Panc1 (cell line): ENCODE measurements around the gene NT5C1B. TPM values are rescaled to one million over a fixed set of nuclear protein-coding genes. Genes with fewer than 3 reads are reported as not detected.

Experiments used
- ATAC-seq: fragments of 200-7000 bp; cut with Tn5 transposase; 2 replicates; pipeline ENCODE4 v1.9.1; 2020; ENCODE audit warnings: mild to moderate bottlenecking, moderate library complexity
- BruUV-seq: library from RNA; stranded (reverse); fragments of 400-500 nt; replicated peaks from 2 replicates; lab custom pipeline; 2021; lab: Mats Ljungman, UMichigan
- CTCF ChIA-PET: fragments of 300-600 bp; sonication (Branson Sonifier 250); formaldehyde crosslinking; loops from one replicate; lab custom pipeline; 2022; ENCODE audit warnings: antibody characterized with exemption; lab: Charles Lee
- POLR2A ChIA-PET: fragments of 300-600 bp; sonication (Branson Sonifier 250); formaldehyde crosslinking; loops from one replicate; lab custom pipeline; 2022; ENCODE audit warnings: antibody characterized with exemption; lab: Charles Lee
- DNase-seq: peaks from one replicate; pipeline ENCODE4 v3.0.0-alpha.2; 2010; ENCODE audit warnings: low read depth, low spot score
- H3K27ac ChIP-seq: 2 replicates; pipeline ENCODE4 v1.5.1; 2011; ENCODE audit warnings: mild to moderate bottlenecking, low read length, inconsistent platforms
- H3K27me3 ChIP-seq: fragments of 200-500 bp; sonication (Bioruptor generic); 2 replicates; pipeline ENCODE4 v1.6.0; 2014; ENCODE audit warnings: low read length, inconsistent platforms; ENCODE audit not compliant: control insufficient read depth, insufficient read depth
- H3K36me3 ChIP-seq: fragments of 200-500 bp; sonication (Bioruptor generic); 2 replicates; pipeline ENCODE4 v1.5.1; 2014; ENCODE audit warnings: inconsistent platforms, mild to moderate bottlenecking, low read length, moderate library complexity; ENCODE audit not compliant: control insufficient read depth, insufficient read depth
- H3K4me1 ChIP-seq: 2 replicates; pipeline ENCODE4 v1.5.1; 2011; ENCODE audit warnings: inconsistent platforms, mild to moderate bottlenecking, low read length, moderate library complexity; ENCODE audit not compliant: control insufficient read depth, insufficient read depth
- H3K4me3 ChIP-seq, 2 experiments: 2 replicates each; pipeline ENCODE4 v1.5.1; 2011 to 2012; ENCODE audit warnings: low read depth in 2 of 2, low read length in 2 of 2, mild to moderate bottlenecking in 2 of 2, inconsistent platforms in 1 of 2, moderate library complexity in 1 of 2
- H3K9me3 ChIP-seq: fragments of 200-500 bp; sonication (Bioruptor generic); 2 replicates; pipeline ENCODE4 v1.5.1; 2014; ENCODE audit warnings: low read depth, mild to moderate bottlenecking, inconsistent platforms, low read length, moderate library complexity; ENCODE audit not compliant: control insufficient read depth, insufficient read depth
- CTCF ChIP-seq: fragments of 450-650 bp; IDR thresholded peaks from 2 replicates; pipeline ENCODE4 v1.5.1; 2017; ENCODE audit warnings: mild to moderate bottlenecking
- POLR2AphosphoS5 ChIP-seq: IDR thresholded peaks from 2 replicates; pipeline ENCODE4 v1.6.1; 2012; ENCODE audit warnings: mild to moderate bottlenecking, low read depth, low read length, moderate library complexity
- SIN3A ChIP-seq: IDR thresholded peaks from 2 replicates; pipeline ENCODE4 v1.6.1; 2012; ENCODE audit warnings: low read depth, mild to moderate bottlenecking, low read length, moderate library complexity, borderline replicate concordance; ENCODE audit not compliant: insufficient read depth
- TCF7L2 ChIP-seq: IDR thresholded peaks from 2 replicates; pipeline ENCODE4 v1.6.1; 2011; ENCODE audit warnings: mild to moderate bottlenecking, low read depth, low read length, inconsistent platforms
- in situ Hi-C: cut with HindIII; loops from 2 replicates; pipeline ENCODE4 v1.10.0; 2016; ENCODE audit warnings: low sequenced_read_pairs, low pct_unique_long_range_greater_than_20kb
- intact Hi-C: fragments of 100-400 bp; cut with micrococcal nuclease; formaldehyde crosslinking; loops from one replicate; pipeline ENCODE4 v1.10.0; 2022; ENCODE audit not compliant: unreplicated experiment
- total RNA-seq: library from RNA; stranded (reverse); gene quantifications from one replicate; pipeline ENCODE4 v1.2.1, GENCODE V29; 2021; ENCODE audit not compliant: unreplicated experiment
- TF ChIP-seq, protein P1 (sequence below), 2 experiments: IDR thresholded peaks; 2 replicates each; pipeline ENCODE4 v1.6.1; 2011 to 2012; ENCODE audit warnings: low read depth in 2 of 2, control low read depth in 1 of 2, low read length in 1 of 2, mild to moderate bottlenecking in 1 of 2, moderate library complexity in 1 of 2; ENCODE audit not compliant: insufficient read depth in 1 of 2

NT5C1B gene
- total RNA-seq, 1 experiment from 2014 or later, result not detected

GRCh38 chr2:18552351-18553077 is 36.9 kb downstream of the NT5C1B start:
- H3K4me1 ChIP-seq, result no peaks in the 10 kb centered on the region
- H3K9me3 ChIP-seq, result no peaks in the 10 kb centered on the region
- no peaks in the 10 kb centered on the region for H3K27me3 ChIP-seq
- CTCF ChIA-PET, result no interaction called here
- no peaks in the 10 kb centered on the region for H3K36me3 ChIP-seq
- in situ Hi-C loops, result no loop called here
- no peak overlapping the region for H3K27ac ChIP-seq
- no peak for ATAC-seq
- no TSS peak for BruUV-seq
- POLR2A ChIA-PET, result no interaction called here
- no peak for TF ChIP-seq CTCF
- no peak for TF ChIP-seq TCF7L2
- no peak for TF ChIP-seq SIN3A
- TF ChIP-seq, protein P1, sequence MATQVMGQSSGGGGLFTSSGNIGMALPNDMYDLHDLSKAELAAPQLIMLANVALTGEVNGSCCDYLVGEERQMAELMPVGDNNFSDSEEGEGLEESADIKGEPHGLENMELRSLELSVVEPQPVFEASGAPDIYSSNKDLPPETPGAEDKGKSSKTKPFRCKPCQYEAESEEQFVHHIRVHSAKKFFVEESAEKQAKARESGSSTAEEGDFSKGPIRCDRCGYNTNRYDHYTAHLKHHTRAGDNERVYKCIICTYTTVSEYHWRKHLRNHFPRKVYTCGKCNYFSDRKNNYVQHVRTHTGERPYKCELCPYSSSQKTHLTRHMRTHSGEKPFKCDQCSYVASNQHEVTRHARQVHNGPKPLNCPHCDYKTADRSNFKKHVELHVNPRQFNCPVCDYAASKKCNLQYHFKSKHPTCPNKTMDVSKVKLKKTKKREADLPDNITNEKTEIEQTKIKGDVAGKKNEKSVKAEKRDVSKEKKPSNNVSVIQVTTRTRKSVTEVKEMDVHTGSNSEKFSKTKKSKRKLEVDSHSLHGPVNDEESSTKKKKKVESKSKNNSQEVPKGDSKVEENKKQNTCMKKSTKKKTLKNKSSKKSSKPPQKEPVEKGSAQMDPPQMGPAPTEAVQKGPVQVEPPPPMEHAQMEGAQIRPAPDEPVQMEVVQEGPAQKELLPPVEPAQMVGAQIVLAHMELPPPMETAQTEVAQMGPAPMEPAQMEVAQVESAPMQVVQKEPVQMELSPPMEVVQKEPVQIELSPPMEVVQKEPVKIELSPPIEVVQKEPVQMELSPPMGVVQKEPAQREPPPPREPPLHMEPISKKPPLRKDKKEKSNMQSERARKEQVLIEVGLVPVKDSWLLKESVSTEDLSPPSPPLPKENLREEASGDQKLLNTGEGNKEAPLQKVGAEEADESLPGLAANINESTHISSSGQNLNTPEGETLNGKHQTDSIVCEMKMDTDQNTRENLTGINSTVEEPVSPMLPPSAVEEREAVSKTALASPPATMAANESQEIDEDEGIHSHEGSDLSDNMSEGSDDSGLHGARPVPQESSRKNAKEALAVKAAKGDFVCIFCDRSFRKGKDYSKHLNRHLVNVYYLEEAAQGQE (IDR thresholded peaks at IDR 0.05; ENCODE audit: insufficient read depth in 1 of 2, low read depth in 2 of 2, low read length in 1 of 2), result no peak
- no peak for TF ChIP-seq POLR2AphosphoS5
- H3K4me3 ChIP-seq, result no peak overlapping the region
- no peak for DNase-seq
- intact Hi-C loops, result no loop called here

DNA sequence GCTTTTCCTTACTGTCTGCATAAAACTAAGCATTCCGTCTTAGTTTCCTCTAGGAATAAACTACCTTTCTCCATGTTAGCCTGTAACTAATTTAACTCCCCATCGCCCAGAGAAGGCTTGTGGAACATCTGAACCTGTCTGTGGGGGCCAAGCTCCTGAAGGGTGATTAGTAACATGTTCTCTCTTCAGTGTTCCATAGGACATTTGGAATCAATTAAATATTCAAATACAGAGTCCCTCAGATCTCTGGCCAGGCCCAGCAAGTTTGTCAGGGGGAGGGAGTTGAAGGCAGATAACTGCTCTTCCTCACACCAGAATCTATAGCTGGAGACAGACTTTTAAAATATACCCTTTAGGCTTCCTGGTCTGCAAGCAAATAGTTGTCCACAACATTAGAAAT is 37.7 kb downstream of the NT5C1B start:
- Histone ChIP-seq H3K27ac (no peak overlapping the region), H3K36me3 (no peaks in the 10 kb centered on the region), H3K4me3 (no peak overlapping the region), H3K27me3 (no peaks in the 10 kb centered on the region), H3K4me1 (no peaks in the 10 kb centered on the region), H3K9me3 (no peaks in the 10 kb centered on the region)
- intact Hi-C loops, result no loop called here
- TF ChIP-seq SIN3A (no peak), TCF7L2 (no peak)
- in situ Hi-C loops, result no loop called here
- no TSS peak for BruUV-seq
- no peak for ATAC-seq
- no peak for DNase-seq
- POLR2A ChIA-PET, result no interaction called here
- CTCF ChIA-PET, result no interaction called here

DNA sequence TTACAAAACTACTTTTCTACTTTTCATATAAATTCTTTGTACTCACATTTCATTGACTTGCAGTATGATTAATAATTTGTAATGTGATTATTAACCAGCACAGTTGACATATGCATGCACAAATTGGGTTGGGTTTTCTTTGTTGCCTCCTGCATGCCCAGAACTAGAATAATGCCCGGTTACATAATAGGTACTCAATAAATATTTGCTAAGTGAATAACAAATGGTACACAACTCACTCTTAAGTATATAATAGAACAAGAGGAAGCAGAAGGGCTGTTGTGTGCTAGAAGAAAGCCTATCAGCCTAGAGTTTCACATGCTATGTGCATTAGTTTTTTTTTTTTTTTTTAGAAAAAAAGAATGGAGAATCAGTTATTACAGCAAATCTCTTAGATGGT is 38.2 kb downstream of the NT5C1B start:
- H3K27me3 ChIP-seq, result no peaks in the 10 kb centered on the region
- H3K36me3 ChIP-seq, result no peaks in the 10 kb centered on the region
- TF ChIP-seq POLR2AphosphoS5 (no peak), TCF7L2 (no peak), CTCF (no peak), SIN3A (no peak)
- TF ChIP-seq, protein P1 (IDR thresholded peaks at IDR 0.05; ENCODE audit: insufficient read depth in 1 of 2, low read depth in 2 of 2, low read length in 1 of 2), result no peak
- ChIA-PET POLR2A (no interaction called here), CTCF (no interaction called here)
- H3K27ac ChIP-seq, result no peak overlapping the region
- H3K4me3 ChIP-seq, result no peak overlapping the region
- in situ Hi-C loops (no loop called here), intact Hi-C loops (no loop called here)
- BruUV-seq, result no TSS peak
- DNase-seq (no peak), ATAC-seq (no peak)
- no peaks in the 10 kb centered on the region for H3K9me3 ChIP-seq
- no peaks in the 10 kb centered on the region for H3K4me1 ChIP-seq
